HepG2 (cell line): ENCODE results near the gene ZNF786. TPM values are rescaled to one million over a fixed set of nuclear protein-coding genes. Genes with fewer than 3 reads are reported as not detected.

ENCODE experiments used
- AGO1 ChIP-seq: fragments of 200-400 bp; formaldehyde crosslinking; IDR thresholded peaks from 2 replicates; pipeline ENCODE4 v1.6.1; 2017; ENCODE audit warnings: mild to moderate bottlenecking, low read depth, low read length, moderate library complexity; ENCODE audit not compliant: poor library complexity, severe bottlenecking
- CENPT ChIP-seq: sonication (generic); formaldehyde crosslinking; IDR thresholded peaks from 2 replicates; pipeline ENCODE4 v1.8.0; 2022; ENCODE audit warnings: low read depth, mild to moderate bottlenecking, moderate library complexity, missing genetic modification reagents
- JARID2 ChIP-seq: sonication (generic); formaldehyde crosslinking; IDR thresholded peaks from 2 replicates; pipeline ENCODE4 v1.8.1; 2023; ENCODE audit warnings: missing genetic modification reagents, inconsistent platforms; ENCODE audit not compliant: insufficient replicate concordance
- NFKBIZ ChIP-seq: IDR thresholded peaks from 2 replicates; pipeline ENCODE4 v1.6.1; 2018; ENCODE audit warnings: missing genetic modification reagents, missing compliant biosample characterization
- NFRKB ChIP-seq: fragments of 450-650 bp; IDR thresholded peaks from 2 replicates; pipeline ENCODE4 v1.6.1; 2017
- NPAS2 ChIP-seq: sonication (generic); formaldehyde crosslinking; IDR thresholded peaks from 2 replicates; pipeline ENCODE4 v1.8.0; 2022; ENCODE audit warnings: mild to moderate bottlenecking, missing genetic modification reagents, borderline replicate concordance
- ONECUT2 ChIP-seq: sonication (generic); formaldehyde crosslinking; IDR thresholded peaks from 2 replicates; pipeline ENCODE4 v1.4.0; 2020; ENCODE audit warnings: missing genetic modification reagents
- SMC3 ChIP-seq: IDR thresholded peaks from 2 replicates; pipeline ENCODE4 v1.6.1; 2011; ENCODE audit warnings: low read length, improper control_type of control experiment
- THYN1 ChIP-seq: sonication (generic); formaldehyde crosslinking; IDR thresholded peaks from 2 replicates; pipeline ENCODE4 v1.8.1; 2023; ENCODE audit warnings: low read depth, mild to moderate bottlenecking, moderate library complexity, missing genetic modification reagents, borderline replicate concordance
- YEATS2 ChIP-seq: sonication (generic); formaldehyde crosslinking; IDR thresholded peaks from 2 replicates; pipeline ENCODE4 v1.4.0; 2020; ENCODE audit warnings: missing genetic modification reagents, borderline replicate concordance
- ZNF260 ChIP-seq: sonication (generic); formaldehyde crosslinking; IDR thresholded peaks from 2 replicates; pipeline ENCODE4 v1.4.0; 2020; ENCODE audit warnings: missing genetic modification reagents, low read depth, mild to moderate bottlenecking, borderline replicate concordance
- ZNF446 ChIP-seq: sonication (generic); formaldehyde crosslinking; IDR thresholded peaks from 2 replicates; pipeline ENCODE4 v1.5.0; 2020; ENCODE audit warnings: mild to moderate bottlenecking, missing genetic modification reagents
- ZNF557 ChIP-seq: sonication (generic); formaldehyde crosslinking; IDR thresholded peaks from 2 replicates; pipeline ENCODE4 v1.4.0; 2020; ENCODE audit warnings: missing genetic modification reagents
- ZNF737 ChIP-seq: sonication (generic); formaldehyde crosslinking; IDR thresholded peaks from 2 replicates; pipeline ENCODE4 v1.5.0; 2020; ENCODE audit warnings: missing genetic modification reagents, mild to moderate bottlenecking, borderline replicate concordance
- ZNF782 ChIP-seq: sonication (generic); formaldehyde crosslinking; IDR thresholded peaks from 2 replicates; pipeline ENCODE4 v1.4.0; 2020; ENCODE audit warnings: missing genetic modification reagents, mild to moderate bottlenecking, borderline replicate concordance
- polyA plus RNA-seq, 8 experiments: library from polyadenylated mRNA; depleted of rRNA in 3 of 8; stranded (reverse) in 7 of 8; unstranded in 1 of 8; fragments of >200 nt; fragmentation: Illumina TruSeq in 4 of 8; extraction: Trizol in 4 of 8; gene quantifications; 2 replicates each; pipeline versions ENCODE4 v1.2.1 to v1.2.3, GENCODE V29; 2011 to 2016; ENCODE audit warnings: low read depth in 4 of 8, missing spikeins in 1 of 8, mixed read lengths in 1 of 8; ENCODE audit not compliant: insufficient read depth in 1 of 8
- total RNA-seq, 5 experiments: library from RNA; depleted of rRNA; stranded (reverse); fragments of >200 nt; fragmentation: Illumina TruSeq; extraction: Trizol; gene quantifications; 2 replicates each; pipeline ENCODE4 v1.2.3, GENCODE V29; 2016; ENCODE audit warnings: low read depth in 1 of 5
- TF ChIP-seq, protein P1 (sequence below): sonication (generic); formaldehyde crosslinking; conservative IDR thresholded peaks from 2 replicates; pipeline ENCODE4 v1.8.1; 2023; ENCODE audit warnings: missing genetic modification reagents
- TF ChIP-seq, protein P2 (sequence below): sonication (generic); formaldehyde crosslinking; IDR thresholded peaks from 2 replicates; pipeline ENCODE4 v1.4.0; 2020; ENCODE audit warnings: mild to moderate bottlenecking, missing genetic modification reagents
- TF ChIP-seq, protein P3 (sequence below): sonication (generic); formaldehyde crosslinking; IDR thresholded peaks from 2 replicates; pipeline ENCODE4 v1.5.0; 2020; ENCODE audit warnings: missing genetic modification reagents
- TF ChIP-seq, protein P4 (sequence below): IDR thresholded peaks from 2 replicates; pipeline ENCODE4 v1.6.1; 2018; ENCODE audit warnings: missing genetic modification reagents
- TF ChIP-seq, protein P5 (sequence below): sonication (generic); formaldehyde crosslinking; IDR thresholded peaks from 2 replicates; pipeline ENCODE4 v1.4.0; 2020; ENCODE audit warnings: mild to moderate bottlenecking, missing genetic modification reagents, borderline replicate concordance

Gene ZNF786
- total and polyA plus RNA-seq, 2 of the 13 experiments (the other 11 are each of a cell fraction or from before 2014, with no cell fraction given) = 2.0 to 4.0 TPM

DNA sequence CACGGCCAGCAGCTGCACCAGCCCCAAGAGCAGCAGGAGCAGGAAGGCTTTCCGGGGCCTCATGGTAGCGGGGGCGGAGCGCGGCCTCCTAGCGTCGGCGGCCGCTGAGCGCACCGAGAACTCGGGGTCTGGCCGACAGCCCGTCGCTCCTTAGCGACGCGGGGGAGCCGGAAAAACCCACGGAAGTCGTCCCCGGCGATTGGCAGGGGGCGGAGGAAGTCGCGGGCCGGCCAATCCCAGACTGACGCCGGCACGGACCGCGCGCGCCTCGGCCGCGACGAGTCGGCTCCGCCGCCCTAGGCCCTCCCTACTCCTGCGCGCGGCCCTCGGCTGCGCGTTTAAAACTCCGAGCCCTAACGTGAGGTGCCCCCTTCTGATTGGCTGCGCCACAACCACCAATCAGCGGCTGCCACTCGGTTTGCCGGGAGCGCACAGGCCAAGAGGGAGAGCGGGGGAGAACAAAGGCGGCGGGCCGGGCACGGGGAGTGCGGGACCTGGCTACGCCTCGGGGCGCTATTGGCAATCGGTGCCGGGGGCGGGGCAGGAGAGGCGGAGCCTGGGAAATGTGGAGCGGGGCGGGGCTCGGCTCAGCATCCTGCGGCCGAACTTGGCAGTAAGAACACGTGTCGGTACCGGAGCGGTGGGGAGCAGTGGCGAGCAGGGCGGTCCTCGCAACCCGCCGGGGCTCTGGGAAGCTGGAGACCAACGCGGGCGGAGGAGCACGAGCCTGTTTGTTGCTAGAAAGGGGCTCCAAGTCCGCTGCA lies 62.0 kb downstream of the ZNF786 start, which contains the start of gene PDIA4 (continued):
- no peak for TF ChIP-seq AGO1
- TF ChIP-seq, protein P1, sequence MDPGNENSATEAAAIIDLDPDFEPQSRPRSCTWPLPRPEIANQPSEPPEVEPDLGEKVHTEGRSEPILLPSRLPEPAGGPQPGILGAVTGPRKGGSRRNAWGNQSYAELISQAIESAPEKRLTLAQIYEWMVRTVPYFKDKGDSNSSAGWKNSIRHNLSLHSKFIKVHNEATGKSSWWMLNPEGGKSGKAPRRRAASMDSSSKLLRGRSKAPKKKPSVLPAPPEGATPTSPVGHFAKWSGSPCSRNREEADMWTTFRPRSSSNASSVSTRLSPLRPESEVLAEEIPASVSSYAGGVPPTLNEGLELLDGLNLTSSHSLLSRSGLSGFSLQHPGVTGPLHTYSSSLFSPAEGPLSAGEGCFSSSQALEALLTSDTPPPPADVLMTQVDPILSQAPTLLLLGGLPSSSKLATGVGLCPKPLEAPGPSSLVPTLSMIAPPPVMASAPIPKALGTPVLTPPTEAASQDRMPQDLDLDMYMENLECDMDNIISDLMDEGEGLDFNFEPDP = no peak
- peak; percentile 80 for TF ChIP-seq YEATS2
- TF ChIP-seq, protein P2, sequence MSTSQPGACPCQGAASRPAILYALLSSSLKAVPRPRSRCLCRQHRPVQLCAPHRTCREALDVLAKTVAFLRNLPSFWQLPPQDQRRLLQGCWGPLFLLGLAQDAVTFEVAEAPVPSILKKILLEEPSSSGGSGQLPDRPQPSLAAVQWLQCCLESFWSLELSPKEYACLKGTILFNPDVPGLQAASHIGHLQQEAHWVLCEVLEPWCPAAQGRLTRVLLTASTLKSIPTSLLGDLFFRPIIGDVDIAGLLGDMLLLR (CRISPR knock-in tag) = no peak; the same call in 1 of the 2 replicates
- TF ChIP-seq CENPT (CRISPR knock-in tag) = peak; percentile 28; the same call in 1 of the 2 replicates
- no peak; the same call in 1 of the 2 replicates for TF ChIP-seq ZNF782 (CRISPR knock-in tag)
- no peak for TF ChIP-seq ZNF557 (CRISPR knock-in tag)
- TF ChIP-seq ZNF737 = no peak
- TF ChIP-seq ZNF260 (CRISPR knock-in tag) = no peak
- TF ChIP-seq, protein P3, sequence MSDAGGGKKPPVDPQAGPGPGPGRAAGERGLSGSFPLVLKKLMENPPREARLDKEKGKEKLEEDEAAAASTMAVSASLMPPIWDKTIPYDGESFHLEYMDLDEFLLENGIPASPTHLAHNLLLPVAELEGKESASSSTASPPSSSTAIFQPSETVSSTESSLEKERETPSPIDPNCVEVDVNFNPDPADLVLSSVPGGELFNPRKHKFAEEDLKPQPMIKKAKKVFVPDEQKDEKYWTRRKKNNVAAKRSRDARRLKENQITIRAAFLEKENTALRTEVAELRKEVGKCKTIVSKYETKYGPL (CRISPR knock-in tag) = 0 out of 2 replicates have a peak, but pooled peaks have one; percentile 26
- TF ChIP-seq ONECUT2 (CRISPR knock-in tag) = no peak
- TF ChIP-seq, protein P4, sequence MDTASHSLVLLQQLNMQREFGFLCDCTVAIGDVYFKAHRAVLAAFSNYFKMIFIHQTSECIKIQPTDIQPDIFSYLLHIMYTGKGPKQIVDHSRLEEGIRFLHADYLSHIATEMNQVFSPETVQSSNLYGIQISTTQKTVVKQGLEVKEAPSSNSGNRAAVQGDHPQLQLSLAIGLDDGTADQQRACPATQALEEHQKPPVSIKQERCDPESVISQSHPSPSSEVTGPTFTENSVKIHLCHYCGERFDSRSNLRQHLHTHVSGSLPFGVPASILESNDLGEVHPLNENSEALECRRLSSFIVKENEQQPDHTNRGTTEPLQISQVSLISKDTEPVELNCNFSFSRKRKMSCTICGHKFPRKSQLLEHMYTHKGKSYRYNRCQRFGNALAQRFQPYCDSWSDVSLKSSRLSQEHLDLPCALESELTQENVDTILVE (CRISPR knock-in tag) = peak; percentile 86
- TF ChIP-seq SMC3 = no peak
- no peak for TF ChIP-seq ZNF446 (CRISPR knock-in tag)
- 0 out of 2 replicates have a peak, but pooled peaks have one; percentile 6 for TF ChIP-seq NFKBIZ (CRISPR knock-in tag)
- no peak for TF ChIP-seq NPAS2 (CRISPR knock-in tag)
- TF ChIP-seq, protein P5, sequence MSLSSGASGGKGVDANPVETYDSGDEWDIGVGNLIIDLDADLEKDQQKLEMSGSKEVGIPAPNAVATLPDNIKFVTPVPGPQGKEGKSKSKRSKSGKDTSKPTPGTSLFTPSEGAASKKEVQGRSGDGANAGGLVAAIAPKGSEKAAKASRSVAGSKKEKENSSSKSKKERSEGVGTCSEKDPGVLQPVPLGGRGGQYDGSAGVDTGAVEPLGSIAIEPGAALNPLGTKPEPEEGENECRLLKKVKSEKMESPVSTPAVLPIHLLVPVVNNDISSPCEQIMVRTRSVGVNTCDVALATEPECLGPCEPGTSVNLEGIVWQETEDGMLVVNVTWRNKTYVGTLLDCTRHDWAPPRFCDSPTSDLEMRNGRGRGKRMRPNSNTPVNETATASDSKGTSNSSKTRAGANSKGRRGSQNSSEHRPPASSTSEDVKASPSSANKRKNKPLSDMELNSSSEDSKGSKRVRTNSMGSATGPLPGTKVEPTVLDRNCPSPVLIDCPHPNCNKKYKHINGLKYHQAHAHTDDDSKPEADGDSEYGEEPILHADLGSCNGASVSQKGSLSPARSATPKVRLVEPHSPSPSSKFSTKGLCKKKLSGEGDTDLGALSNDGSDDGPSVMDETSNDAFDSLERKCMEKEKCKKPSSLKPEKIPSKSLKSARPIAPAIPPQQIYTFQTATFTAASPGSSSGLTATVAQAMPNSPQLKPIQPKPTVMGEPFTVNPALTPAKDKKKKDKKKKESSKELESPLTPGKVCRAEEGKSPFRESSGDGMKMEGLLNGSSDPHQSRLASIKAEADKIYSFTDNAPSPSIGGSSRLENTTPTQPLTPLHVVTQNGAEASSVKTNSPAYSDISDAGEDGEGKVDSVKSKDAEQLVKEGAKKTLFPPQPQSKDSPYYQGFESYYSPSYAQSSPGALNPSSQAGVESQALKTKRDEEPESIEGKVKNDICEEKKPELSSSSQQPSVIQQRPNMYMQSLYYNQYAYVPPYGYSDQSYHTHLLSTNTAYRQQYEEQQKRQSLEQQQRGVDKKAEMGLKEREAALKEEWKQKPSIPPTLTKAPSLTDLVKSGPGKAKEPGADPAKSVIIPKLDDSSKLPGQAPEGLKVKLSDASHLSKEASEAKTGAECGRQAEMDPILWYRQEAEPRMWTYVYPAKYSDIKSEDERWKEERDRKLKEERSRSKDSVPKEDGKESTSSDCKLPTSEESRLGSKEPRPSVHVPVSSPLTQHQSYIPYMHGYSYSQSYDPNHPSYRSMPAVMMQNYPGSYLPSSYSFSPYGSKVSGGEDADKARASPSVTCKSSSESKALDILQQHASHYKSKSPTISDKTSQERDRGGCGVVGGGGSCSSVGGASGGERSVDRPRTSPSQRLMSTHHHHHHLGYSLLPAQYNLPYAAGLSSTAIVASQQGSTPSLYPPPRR (CRISPR knock-in tag) = 0 out of 2 replicates have a peak, but pooled peaks have one; percentile 37
- TF ChIP-seq JARID2 = no peak
- TF ChIP-seq THYN1 (CRISPR knock-in tag) = 0 out of 2 replicates have a peak, but pooled peaks have one; percentile 60
- no peak for TF ChIP-seq NFRKB
